NT2/D1 (cell line): ENCODE results near the gene LIPJ.

Experiments used
- SUZ12 ChIP-seq: IDR thresholded peaks from 2 replicates; pipeline ENCODE4 v1.6.1; 2011; ENCODE audit not compliant: insufficient read length, insufficient read depth; ENCODE audit errors: extremely low read depth
- YY1 ChIP-seq: IDR thresholded peaks from 2 replicates; pipeline ENCODE4 v1.6.1; 2011; ENCODE audit not compliant: insufficient read length, insufficient read depth
- ZNF274 ChIP-seq: IDR thresholded peaks from 2 replicates; pipeline ENCODE4 v1.6.1; 2011; ENCODE audit warnings: mild to moderate bottlenecking, low read depth, low read length

DNA sequence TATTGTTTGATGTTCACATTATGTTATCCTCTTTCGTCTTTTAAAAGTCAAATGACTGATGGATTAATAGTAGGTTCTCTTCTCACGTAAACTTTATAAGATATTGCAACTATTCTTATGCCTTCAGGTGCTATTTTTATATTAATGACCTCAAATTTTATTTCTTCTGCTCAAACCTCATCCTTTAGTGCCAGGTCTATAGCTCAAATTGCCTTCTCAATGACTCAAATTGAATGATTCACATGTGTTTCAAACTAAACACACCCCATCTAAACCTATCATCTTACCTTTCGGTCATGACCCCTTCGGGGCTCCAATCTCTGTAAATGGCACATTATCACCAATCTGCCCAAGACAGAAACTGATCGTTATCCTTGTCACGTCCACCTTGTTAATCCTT lies 55.6 kb downstream of the LIPJ start:
- TF ChIP-seq ZNF274 (no peak), SUZ12 (no peak), YY1 (no peak)
